CD4-positive, alpha-beta T cell treated with Interleukin-4 for 4 hours (primary cell): ENCODE results near the gene HIGD1A.

Source experiments
- DNase-seq: peaks from one replicate; pipeline ENCODE4 v3.0.0-alpha.2; 2020

The HIGD1A gene

DNA sequence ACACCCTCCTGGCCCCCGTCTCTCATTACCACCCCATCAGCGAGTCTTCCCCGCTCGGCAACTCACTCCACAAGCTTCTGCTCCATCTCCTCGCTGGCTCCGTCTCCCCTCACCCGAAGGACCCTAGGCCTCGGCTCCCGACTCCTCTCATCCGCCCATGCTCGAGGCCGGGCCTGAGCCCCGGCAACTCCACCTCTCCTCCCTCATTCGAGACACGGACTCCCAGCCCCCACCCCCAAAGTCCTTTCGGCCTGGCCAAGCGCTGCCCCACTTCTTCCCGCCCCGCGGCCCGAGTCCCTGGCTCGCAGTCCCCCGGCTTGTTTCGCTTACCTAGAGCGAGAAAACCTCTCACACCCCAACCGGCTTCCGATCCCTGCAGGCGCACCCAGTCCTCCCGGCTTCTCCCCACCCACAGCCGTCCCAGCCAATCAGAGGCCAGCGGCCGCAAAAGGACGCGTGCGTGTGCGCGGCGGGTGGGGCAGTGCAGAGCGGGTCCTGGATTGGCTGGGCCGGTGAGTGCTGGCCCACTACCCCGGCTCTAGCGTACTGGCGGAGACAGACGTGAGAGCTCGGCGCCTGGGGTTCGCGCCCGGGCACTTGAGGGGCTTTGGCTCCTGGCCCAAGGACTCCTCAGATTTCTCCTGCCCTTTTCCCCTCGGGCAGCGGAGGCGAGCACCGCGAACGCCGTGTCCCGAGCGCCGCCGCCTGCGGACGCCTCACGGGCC lies at the start of gene HIGD1A:
Gene HIGD1A (minus strand): TSS at position 385 of the 725 bp plus-strand sequence. CDS start 10,237 bp downstream, outside the sequence.
- DNase-seq: peak; percentile 92

DNA sequence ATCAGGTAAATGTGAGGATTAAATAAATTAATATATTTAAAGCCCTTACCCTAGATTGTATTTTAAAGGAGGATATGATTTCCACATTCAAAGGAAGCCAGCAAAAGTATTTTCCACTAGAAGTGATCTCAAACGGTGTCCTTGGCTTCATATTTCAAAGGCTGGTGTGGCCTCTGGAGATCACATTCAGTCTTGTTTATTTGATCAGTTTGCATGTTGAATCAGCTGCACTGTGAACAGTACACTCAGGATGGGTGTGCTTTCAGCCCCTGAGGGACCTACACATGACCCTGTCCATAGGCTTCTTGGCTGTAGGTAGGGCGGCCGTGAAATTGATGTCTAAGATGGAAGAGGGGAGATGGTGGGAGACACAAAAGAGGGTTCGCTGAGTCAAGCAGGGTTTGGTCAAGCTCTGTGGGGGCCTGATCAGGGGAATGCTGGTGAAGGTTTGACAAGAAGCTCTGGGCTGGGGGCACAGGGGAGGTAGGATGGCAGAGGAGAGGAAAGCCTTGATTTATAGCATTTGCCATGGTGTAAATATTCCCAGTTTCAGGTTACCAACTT lies 49.5 kb upstream of the HIGD1A start:
- DNase-seq: no peak

DNA sequence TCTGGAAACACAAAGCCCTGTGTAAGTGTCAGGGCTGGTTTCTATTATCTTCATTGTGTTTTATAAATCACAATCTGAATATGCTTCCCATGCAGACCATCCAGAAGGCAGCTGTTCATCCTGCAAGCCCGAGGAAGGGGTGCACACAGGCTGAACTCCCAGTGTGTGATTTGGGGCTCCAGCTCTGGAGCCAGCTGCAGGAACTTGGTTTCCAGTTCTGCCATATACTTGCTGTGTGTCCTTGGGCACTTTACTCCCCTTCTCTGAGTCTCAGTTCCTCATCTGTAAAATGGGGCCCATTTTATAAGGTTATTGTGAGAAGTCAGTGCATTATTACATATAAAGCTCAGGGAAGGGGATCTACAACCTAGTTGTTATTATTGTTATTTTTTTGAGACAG lies 48.8 kb upstream of the HIGD1A start:
- DNase-seq: no peak

DNA sequence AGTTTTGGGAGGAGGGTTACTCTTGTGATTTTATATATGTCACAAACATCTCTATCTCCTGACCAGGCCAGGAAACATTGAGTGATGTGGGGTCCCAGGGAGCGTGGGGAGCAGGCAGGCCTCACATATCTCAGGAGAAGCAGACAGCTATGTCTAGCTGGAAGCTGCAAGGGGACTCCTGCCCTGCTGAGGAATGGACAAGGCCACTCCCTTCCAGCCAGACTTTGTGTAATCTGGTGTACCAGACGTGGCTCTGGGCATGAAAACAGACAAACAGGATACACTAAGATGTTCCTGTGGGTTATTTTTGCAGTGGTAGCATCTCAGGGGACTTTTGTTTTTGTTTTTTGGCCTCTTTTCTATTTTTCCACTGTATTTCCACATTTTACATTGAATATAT lies 48.2 kb upstream of the HIGD1A start:
- no peak for DNase-seq

DNA sequence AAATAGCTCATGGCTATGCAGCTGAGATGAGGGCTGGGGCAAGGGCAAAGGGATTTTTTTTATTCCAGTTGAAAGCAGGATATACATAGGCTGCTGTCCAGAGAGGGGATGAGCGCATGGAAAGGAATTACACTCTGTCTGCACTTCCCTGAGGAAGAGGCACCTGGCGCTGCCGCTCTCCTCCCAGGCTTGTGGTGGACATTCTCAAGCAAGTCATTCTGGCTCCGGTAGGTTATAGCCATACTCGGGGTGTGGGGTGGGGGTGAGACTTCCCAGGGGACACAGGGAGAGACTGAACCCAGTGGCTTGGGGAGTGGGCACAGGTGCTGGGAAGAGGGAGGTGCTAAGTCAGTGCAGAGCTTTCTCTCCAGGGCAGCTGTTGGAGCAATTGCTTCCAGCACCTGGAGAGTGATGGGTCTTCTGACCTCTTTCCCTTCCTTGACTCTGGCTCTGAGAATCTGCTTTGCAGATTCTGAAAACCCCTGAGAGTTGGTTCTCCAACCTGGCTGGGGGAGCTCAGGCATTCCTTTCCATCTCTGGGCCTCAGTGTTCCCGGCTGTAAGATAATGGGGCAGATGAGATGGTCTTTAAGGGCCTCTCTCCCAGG lies 47.0 kb upstream of the HIGD1A start:
- no peak for DNase-seq

DNA sequence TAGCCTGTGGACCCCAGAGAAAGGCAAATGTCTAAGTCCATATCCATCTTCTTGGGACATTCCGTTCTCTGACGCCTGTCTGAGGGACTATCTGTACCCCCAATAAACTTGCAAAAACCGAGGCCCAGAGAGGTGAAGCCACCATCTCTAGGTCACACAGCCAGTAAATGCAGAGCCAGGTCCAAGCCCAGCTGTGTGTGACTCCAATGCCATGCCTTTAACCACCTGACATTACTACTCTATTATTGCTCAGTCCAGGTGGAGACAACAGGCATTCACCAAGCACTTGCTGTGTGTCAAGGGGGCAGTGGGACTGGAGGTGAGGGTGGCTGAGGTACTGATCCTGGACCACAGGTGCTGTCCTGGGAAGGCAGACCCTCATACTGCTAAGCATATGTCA lies 46.0 kb upstream of the HIGD1A start:
- DNase-seq: no peak

DNA sequence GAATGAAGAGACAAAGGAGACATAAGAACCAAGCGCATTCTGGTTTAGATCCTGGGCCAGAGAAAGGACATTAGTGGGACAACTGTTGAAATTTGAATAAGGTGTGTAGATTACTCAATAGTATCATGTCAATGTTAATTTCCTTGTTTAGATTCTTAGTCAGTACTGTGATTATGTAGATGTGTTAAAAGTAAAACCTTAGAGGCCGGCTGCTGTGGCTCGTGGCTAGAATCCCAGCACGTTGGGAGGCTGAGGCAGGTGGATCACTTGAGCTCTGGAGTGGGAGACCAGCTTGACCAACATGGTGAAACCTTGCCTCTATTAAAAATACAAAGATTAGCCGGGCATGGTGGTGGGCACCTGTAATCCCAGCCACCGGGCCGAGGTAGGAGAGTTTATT lies 44.7 kb upstream of the HIGD1A start:
- DNase-seq: no peak

DNA sequence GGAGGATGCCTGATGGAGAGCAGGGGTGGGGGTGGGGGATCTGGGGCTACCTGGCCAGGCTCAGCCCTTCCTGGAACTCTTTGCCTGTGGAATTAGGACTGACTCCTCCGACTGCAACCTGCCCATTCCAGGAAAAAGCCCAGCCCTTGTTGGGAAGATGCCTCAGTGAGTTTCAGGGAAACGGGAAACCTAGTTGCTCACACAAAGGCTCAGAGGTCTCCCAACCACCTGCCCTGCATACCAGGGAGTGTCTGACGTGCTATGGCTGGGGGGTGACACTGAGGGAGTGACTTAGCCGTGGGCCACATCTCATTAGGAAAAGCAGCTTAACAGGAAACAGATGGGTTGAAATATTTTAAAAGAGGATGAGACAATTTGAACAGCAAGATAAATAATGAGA lies 43.4 kb upstream of the HIGD1A start:
- DNase-seq: no peak

DNA sequence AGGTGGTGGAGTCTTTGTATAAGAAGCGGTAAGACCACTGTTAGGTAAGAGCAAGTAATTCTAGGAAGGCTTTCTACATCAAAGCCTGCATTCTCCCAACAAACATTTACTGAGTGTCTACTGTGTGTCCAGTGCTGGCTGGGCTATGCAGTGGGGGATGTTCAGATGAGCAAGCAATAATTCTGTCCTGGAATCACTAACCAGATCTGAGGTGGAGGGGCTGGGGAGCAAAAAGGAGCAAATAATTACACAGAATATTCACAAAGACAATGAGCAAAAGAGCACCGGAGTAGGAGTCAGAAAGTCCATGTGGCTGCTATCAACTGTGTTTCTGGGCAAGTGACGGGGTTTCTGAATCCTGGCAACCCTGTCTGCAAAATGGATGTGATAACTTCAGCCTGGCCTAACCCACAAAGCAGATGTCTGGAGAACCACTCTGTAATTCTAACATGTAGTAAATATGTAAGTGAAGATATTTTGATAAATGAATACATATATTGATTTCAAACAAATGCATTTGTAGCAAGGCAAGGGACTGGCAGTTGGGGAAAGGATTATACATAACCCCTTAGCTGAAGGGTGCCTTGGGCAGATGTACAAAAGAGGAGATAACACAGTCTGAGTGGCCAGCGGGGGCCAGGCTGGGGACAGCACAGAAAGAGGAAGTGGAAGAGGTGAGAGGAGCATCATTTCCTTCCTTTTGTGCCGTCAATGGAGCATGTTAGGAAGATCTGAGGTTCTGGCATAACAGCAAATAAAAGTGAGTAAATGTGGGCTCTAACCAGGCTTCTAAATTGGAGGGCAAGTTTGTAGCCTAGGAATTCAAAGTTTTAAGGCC lies 42.6 kb upstream of the HIGD1A start:
- DNase-seq: peak; percentile 8

DNA sequence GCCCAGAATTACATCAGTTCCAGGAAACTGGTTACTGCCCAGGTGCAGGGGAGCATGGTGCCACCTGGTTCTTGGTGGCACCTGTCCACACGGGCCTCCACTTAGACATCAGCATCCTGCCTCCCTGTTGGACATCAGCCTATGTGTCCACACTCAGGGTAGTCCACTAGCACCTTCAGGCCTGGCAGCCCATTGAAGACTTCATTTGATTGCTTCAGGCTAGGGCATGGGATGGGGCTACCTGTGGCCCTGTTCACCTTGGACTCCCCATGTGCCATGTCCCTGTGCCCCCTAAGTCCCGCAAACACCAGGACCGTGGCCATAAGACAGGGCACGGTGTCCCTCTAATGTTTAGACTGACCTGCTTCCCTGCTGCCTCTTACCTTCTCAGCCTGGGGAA lies 40.5 kb upstream of the HIGD1A start:
- DNase-seq: no peak

DNA sequence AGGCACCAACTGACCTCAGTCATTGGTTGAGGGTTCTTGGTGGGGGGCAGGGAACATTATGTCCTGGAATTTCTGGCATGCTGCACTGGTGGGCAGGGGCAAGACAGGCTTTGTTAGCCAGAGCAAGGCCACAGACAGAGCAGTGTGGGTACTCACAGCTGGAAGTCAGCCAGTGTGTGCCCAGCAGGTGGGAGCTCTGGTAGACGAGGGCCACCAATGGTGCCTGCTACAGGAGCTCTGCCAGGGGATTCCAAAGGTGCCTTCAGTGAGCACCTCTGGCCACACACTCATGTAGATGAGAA lies 40.1 kb upstream of the HIGD1A start:
- no peak for DNase-seq

DNA sequence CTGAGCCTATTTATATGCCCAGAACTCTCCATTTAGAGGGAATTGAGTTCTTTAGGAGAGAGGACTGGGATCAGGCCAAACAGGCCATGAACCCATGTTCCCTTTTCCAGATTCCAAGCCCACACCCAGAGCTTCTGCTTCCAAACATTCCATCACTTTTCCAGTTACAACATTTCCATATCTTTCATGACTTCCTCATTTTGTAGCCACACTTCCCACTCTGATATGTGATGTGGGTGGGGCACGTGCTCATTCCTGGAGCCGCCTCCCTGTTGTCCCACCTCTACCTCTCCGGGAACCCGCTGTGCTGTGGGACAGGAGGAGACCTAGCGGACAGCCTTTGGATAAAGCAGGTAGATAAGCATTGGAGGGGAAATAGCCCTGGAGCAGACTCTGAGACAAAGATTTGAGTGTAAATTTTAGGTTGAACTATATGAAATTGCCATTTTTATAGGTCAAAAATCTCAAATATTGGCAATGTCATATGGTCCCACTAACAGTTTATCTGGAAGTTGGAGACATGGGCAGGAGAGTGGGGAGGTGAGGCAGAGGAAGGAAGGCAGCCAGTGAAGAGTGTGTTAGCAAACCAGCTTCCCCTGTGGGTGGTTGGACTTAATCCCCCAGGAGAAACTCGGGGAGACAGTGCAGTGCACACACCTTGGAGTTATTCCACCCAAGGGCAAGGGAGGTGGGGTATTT lies 39.6 kb upstream of the HIGD1A start:
- DNase-seq: no peak

DNA sequence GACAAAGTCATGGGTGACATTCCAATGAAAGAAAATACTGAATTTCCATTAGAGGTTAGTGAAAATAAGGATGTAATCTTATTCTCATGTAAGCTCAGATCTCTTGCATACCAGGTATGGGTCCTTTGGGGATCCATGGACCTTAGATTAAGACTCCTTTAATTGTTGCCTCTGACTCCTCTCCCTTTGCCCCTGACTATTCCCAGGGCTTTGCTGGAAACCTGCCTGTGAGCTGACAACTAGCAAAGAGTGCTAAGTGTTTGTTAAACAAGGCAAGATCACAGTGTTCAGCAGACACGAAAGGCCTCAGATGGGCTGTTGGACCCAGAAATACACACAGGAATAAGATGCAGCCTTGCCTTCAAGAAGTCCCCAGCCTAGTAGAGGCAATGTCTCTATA lies 37.0 kb upstream of the HIGD1A start:
- DNase-seq: no peak

DNA sequence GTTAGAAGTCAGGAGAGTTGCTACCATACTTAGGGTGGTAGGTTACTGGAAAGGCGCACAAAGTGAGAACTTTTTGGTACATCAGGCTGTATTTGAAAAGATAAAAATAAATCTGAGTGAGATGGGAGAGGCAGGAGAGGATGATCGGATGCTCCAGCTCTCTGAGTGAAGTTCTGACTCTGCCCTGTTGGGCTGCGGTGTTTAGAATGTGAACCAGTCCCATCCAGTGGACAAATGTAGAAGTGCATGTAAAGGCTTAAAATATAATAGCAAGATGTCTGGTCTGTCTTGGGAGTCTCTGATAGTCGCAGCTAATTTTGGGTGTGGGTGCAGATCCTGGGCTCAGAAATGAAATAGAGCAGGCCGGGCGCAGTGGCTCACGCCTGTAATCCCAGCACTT lies 35.3 kb upstream of the HIGD1A start:
- peak; percentile 32 for DNase-seq

DNA sequence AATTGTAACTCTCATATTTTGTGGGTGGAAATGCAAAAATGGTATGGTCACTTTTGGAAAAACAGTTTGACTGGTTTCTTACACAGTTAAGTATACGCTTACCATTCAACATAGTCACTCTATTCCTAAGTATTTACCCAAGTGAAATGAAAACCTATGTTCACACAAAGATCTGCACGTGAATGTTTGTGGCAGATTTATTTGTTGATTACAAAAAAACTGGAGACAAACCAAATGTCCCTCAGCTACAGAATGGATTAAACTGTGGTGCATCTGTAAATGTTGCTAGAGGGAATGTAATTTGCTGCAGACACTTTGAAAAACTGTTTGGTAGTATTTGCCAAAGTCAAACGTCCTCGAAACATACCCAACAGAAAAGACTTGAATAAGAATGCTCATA lies 34.3 kb upstream of the HIGD1A start:
- DNase-seq: no peak

DNA sequence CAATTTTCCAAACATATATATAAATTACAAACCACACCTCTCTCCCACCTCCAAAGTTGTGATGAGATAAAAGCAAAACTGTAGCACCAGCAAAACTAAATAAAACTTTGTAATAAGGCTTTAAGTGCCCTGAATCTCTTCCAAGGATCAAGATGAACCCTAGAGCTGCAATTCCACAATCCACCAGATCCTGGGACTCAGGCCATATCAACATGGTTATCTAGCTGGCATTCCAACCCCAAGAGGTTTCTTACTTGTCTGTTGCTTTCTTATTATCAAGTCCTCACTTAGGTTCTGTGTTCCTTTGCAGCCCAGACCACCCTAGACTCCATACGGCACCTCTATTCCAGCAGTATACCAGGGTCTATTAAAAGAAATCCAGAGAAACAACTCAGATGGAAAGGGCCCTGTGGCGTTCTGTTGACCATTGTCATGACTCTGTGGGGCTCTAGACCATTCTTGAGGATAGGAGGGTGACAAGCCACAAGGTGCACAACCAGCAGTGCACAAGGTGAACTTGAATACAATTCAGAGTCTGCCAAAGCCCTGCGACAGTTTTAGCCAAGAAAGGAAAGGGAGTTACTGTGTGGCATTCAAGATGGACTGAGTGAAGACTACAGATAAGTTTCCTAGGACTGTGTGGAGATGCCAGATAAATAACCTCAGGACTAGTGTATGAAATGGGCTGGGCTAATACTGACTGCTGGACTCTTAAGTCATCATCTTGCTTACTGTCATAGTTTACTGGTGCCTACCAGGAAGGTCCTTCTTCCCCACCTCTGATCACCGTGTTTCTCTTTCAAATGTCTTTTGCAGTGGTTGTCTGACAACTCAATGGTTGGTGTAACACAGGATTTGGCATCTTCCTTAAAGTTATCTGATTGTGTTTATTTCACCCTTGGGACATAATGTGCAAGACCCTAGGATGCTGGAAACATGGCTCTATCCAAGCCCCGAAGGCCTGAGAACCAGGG lies 32.1 kb upstream of the HIGD1A start:
- no peak for DNase-seq

DNA sequence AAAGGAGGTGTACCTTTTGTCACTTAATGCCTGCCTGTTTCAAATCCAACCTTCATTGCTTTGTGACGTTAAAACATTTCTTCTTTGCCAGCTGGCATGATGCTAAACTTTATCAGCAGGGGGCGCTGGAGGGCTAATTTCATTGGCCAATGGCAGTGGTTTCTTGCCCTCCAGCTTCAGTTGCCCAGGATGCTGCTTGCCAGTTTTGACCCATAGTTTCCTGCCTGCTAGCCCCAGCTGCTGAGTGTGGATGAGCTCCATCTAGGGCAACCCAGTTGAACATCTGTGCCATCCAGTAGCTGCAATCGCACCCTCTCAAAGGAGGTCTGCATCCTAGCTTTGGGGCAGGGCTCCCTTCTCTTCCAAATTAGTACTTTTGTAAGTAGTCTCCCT lies 27.0 kb upstream of the HIGD1A start:
- peak; percentile 73 for DNase-seq

DNA sequence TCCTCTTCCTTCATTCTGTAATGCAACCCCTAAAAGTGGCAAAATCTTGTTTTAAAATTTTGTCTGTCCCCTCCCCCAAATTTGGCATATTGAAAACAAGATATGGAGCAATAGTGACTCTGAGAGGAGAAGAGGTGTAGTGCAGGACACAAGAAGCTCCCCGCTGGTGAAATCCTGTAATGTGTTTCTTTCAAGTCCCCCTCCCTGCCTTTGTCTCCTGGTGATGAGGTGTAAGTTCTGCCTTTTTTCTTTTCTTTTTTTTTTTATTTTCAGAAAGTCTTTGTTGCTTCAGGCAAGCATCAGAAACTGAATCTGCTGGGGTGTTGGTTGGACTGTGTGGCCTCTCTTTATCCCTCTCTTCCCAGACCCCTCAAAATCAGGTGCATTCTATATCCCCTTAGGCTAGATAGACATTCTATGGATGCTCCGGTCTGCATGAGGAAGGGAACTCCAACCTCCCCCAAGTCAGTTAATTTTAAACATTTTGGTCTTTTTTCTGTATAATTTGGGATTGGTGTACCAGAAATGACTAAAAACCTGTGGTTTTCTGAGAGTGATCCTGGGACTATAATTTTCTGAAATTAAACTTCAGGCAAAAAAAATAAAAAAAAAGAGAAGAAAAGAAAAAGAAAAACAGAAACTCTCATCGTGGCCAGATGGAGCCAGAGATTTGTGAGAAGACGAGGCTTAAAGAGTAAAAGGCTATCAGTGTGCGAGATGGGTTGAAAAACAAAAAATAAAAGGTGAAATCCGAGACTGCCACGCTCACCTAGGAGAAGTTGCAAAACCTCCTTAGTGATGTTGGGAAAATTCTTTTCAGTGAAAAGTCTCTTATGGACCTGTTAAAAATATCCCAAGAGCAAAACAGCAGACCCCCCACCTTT lies 26.4 kb upstream of the HIGD1A start:
- DNase-seq: no peak

DNA sequence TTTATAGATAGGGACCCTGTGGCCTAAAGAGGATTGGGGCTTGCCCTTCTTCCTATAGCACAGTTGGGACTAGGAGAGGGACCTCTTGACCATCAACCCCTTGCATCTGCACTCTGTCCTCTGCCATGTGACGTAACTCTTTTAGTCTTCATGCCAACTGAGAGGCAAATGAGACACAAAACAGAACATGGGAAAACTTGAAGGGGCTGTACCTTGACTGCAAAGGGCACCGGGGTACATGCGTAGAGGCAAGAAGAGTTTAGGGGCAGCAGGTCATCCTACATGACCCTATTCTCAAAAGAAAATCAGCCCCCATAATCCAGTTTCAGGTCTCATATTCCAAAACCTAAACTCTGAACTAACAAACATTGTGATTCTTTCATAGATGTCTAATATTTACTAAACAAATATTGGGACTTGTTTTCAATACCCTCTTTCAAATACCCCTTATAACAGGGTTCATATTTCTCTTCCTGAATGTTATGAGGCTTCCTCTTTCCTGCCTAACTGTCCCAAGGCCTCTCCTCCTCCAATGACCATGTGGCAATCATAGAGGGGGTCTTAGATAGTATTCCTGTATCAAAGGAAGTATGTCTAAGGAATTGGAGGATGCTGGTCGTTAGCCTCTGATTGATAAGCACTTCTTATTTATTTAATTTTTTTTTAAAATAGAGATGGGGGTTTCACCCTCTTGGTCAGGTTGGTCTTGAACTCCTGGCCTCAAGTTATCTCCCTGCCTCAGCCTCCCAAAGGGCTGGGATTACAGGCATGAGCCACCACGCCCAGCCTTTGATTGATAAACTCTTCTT lies 25.5 kb upstream of the HIGD1A start:
- no peak for DNase-seq

DNA sequence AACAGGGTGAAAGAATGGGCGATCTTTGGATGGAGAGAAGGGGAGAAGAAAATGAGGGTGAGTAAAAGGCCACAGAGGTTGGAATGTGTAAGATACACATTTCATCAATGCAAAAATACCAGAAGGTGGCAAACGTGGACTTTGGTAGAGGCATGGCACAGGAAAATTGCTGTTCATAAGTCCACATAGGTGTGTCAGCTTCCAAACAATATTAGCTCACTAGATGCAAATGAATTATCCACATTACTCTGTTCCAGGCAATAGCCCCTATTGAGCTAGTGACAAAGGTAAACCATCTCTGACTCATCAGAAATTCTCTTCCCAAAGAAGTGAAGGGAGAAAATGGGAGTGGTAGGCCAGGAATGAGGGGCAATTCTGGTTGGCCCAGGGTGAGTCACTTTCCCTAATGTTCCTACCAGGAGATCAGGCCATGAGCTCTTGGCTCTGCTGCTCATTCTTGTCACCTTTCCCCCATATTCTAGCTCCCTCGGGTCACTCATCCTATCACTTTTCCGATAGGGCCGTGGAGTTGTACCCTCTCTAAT lies 24.9 kb upstream of the HIGD1A start:
- DNase-seq: no peak
